SK-N-SH (cell line): ENCODE results near the gene NLRP1. TPM values are rescaled to one million over a fixed set of nuclear protein-coding genes. Genes with fewer than 3 reads are reported as not detected.

Experiments used
- CTCF ChIA-PET: fragments of 300-600, 350-600 bp; formaldehyde crosslinking; extraction: SDS; loops from one replicate; lab custom pipeline; 2021; lab: Yijun Ruan, JAX
- POLR2A ChIA-PET: fragments of 350-600 bp; sonication (Branson Sonifier 250); formaldehyde crosslinking; extraction: SDS; loops from one replicate; lab custom pipeline; 2020; ENCODE audit warnings: antibody characterized with exemption, inconsistent platforms; lab: Yijun Ruan, JAX
- DNase-seq: peaks from one replicate; pipeline ENCODE4 v3.0.0; 2012
- H2AFZ ChIP-seq: fragments of 200-600 bp; sonication (generic); 2 replicates; pipeline ENCODE4 v1.8.1; 2016; ENCODE audit warnings: antibody characterized with exemption, mild to moderate bottlenecking, low read depth
- H3F3A ChIP-seq: fragments of 200-600 bp; sonication (generic); replicated peaks from 2 replicates; pipeline ENCODE3; 2016; ENCODE audit warnings: antibody characterized with exemption, mild to moderate bottlenecking; ENCODE audit not compliant: insufficient read depth
- H3K27ac ChIP-seq, 2 experiments: fragments of 200-500 bp in 1 of 2; fragments of 200-600 bp in 1 of 2; sonication (Bioruptor generic) in 1 of 2; sonication (generic), shearing (Covaris generic) in 1 of 2; 2 replicates each; pipeline versions ENCODE4 v1.5.1 to v1.6.1; 2014 to 2016; ENCODE audit warnings: low read depth in 2 of 2, inconsistent platforms in 1 of 2, low read length in 1 of 2, mild to moderate bottlenecking in 1 of 2, mixed read lengths in 1 of 2
- H3K27me3 ChIP-seq: fragments of 200-600 bp; sonication (generic), shearing (Covaris generic); 2 replicates; pipeline ENCODE4 v1.6.1; 2016; ENCODE audit warnings: mixed run types; ENCODE audit not compliant: insufficient read depth
- H3K36me3 ChIP-seq, 2 experiments: fragments of 200-500 bp in 1 of 2; fragments of 200-600 bp in 1 of 2; sonication (Bioruptor generic) in 1 of 2; sonication (generic) in 1 of 2; replicated peaks in 1 of 2; 2 replicates each; pipeline versions ENCODE3 to v1.5.1; 2014 to 2016; ENCODE audit warnings: low read length in 1 of 2, mild to moderate bottlenecking in 1 of 2; ENCODE audit not compliant: insufficient read depth in 2 of 2, control insufficient read depth in 1 of 2
- H3K4me1 ChIP-seq, 2 experiments: fragments of 200-500 bp in 1 of 2; fragments of 200-600 bp in 1 of 2; sonication (Bioruptor generic) in 1 of 2; sonication (generic), shearing (Covaris generic) in 1 of 2; 2 replicates each; pipeline versions ENCODE4 v1.5.1 to v1.6.1; 2014 to 2016; ENCODE audit warnings: low read depth in 1 of 2, low read length in 1 of 2, mixed run types in 1 of 2; ENCODE audit not compliant: insufficient read depth in 2 of 2, control insufficient read depth in 1 of 2
- H3K4me2 ChIP-seq: fragments of 200-600 bp; sonication (generic), shearing (Covaris generic); 2 replicates; pipeline ENCODE4 v1.6.1; 2017; ENCODE audit warnings: mixed run types
- H3K4me3 ChIP-seq, 2 experiments: fragments of 200-500 bp in 1 of 2; fragments of 200-600 bp in 1 of 2; sonication (Bioruptor generic) in 1 of 2; sonication (generic), shearing (Covaris generic) in 1 of 2; 2 replicates each; pipeline versions ENCODE4 v1.5.1 to v1.8.1; 2014 to 2016; ENCODE audit warnings: low read depth in 2 of 2, inconsistent platforms in 1 of 2, low read length in 1 of 2, mild to moderate bottlenecking in 1 of 2, mixed read lengths in 1 of 2, moderate library complexity in 1 of 2
- H3K79me2 ChIP-seq: fragments of 200-600 bp; sonication (generic); 2 replicates; pipeline ENCODE4 v1.8.1; 2017; ENCODE audit warnings: mild to moderate bottlenecking; ENCODE audit not compliant: insufficient read depth
- H3K9ac ChIP-seq: fragments of 200-600 bp; sonication (generic); 2 replicates; pipeline ENCODE4 v1.6.1; 2017; ENCODE audit warnings: mixed run types
- H3K9me2 ChIP-seq: fragments of 200-600 bp; sonication (generic); 2 replicates; pipeline ENCODE4 v1.6.1; 2017; ENCODE audit warnings: mixed run types
- H3K9me3 ChIP-seq: fragments of 200-600 bp; sonication (generic); 2 replicates; pipeline ENCODE4 v1.6.1; 2017; ENCODE audit warnings: mixed run types, mild to moderate bottlenecking, moderate library complexity
- H4K20me1 ChIP-seq: fragments of 200-600 bp; sonication (generic); 2 replicates; pipeline ENCODE4 v1.6.1; 2017; ENCODE audit warnings: mild to moderate bottlenecking, mixed run types; ENCODE audit not compliant: insufficient read depth
- CTCF ChIP-seq: fragments of 200-600 bp; sonication (generic); IDR thresholded peaks from 2 replicates; pipeline ENCODE4 v1.6.1; 2017; ENCODE audit warnings: antibody characterized with exemption, mild to moderate bottlenecking, moderate library complexity
- FOXJ3 ChIP-seq: sonication (generic); formaldehyde crosslinking; IDR thresholded peaks from 2 replicates; pipeline ENCODE4 v1.5.1; 2020; ENCODE audit warnings: mild to moderate bottlenecking, missing genetic modification reagents
- GATA2 ChIP-seq: sonication (generic); formaldehyde crosslinking; IDR thresholded peaks from 2 replicates; pipeline ENCODE4 v1.5.0; 2020; ENCODE audit warnings: mild to moderate bottlenecking, missing genetic modification reagents
- MEF2A ChIP-seq: IDR thresholded peaks from 2 replicates; pipeline ENCODE4 v1.4.0; 2012; ENCODE audit warnings: low read depth, borderline replicate concordance
- TAF1 ChIP-seq: IDR thresholded peaks from 2 replicates; pipeline ENCODE4 v1.6.1; 2012; ENCODE audit warnings: low read depth, mild to moderate bottlenecking, low read length, moderate library complexity, borderline replicate concordance
- WGBS: methylation state at CpG from one replicate; pipeline ENCODE4 v1.1.6; 2017; ENCODE audit warnings: low lambda C conversion rate; 5-methylcytosine and 5-hydroxymethylcytosine counted together
- polyA plus RNA-seq, 3 experiments: library from polyadenylated mRNA; depleted of rRNA; stranded (reverse); fragments of >200 nt; gene quantifications; 2 replicates each; pipeline ENCODE4 v1.2.3, GENCODE V29; 2012
- TF ChIP-seq, protein P1 (sequence below): IDR thresholded peaks from 2 replicates; pipeline ENCODE4; 2012
- TF ChIP-seq, protein P2 (sequence below): fragments of 150-350 bp; IDR thresholded peaks from 2 replicates; pipeline ENCODE4 v1.6.1; 2016; ENCODE audit warnings: mild to moderate bottlenecking, low read depth, low read length
- TF ChIP-seq, protein P3 (sequence below): IDR thresholded peaks from 2 replicates; pipeline ENCODE4 v1.6.1; 2012; ENCODE audit warnings: mild to moderate bottlenecking, low read depth, low read length, moderate library complexity

The NLRP1 gene
- polyA plus RNA-seq, 1 of the 3 experiments (the other 2 are of a cell fraction), result 51.4 TPM

- Histone ChIP-seq H3K36me3 (no peaks in the 10 kb centered on the region), H3K9me2 (no peaks in the 10 kb centered on the region), H3K27me3 (no peaks in the 10 kb centered on the region), H4K20me1 (no peaks in the 10 kb centered on the region), H3K4me3 (no peak overlapping the region), H3F3A (peaks cover 7% of the 10 kb centered on the region), H3K9me3 (no peaks in the 10 kb centered on the region), H3K4me1 (peaks cover 0 to 10% of the 10 kb centered on the region in 2 experiments; a peak in 2 of 4 replicates), H3K9ac (no peak overlapping the region), H3K27ac (no peak overlapping the region), H2AFZ (no peak overlapping the region), H3K79me2 (peaks cover 12% of the 10 kb centered on the region), H3K4me2 (no peak overlapping the region)
- ChIA-PET CTCF (no interaction called here), POLR2A (no interaction called here)
- DNase-seq, result no peak
- 96% methylated on average over 4 of the region's 4 CpGs for WGBS
- no peak for TF ChIP-seq FOXJ3 (CRISPR knock-in tag)
- TF ChIP-seq, protein P1, sequence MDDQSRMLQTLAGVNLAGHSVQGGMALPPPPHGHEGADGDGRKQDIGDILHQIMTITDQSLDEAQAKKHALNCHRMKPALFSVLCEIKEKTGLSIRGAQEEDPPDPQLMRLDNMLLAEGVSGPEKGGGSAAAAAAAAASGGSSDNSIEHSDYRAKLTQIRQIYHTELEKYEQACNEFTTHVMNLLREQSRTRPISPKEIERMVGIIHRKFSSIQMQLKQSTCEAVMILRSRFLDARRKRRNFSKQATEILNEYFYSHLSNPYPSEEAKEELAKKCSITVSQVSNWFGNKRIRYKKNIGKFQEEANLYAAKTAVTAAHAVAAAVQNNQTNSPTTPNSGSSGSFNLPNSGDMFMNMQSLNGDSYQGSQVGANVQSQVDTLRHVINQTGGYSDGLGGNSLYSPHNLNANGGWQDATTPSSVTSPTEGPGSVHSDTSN, result no peak
- TF ChIP-seq, protein P2, sequence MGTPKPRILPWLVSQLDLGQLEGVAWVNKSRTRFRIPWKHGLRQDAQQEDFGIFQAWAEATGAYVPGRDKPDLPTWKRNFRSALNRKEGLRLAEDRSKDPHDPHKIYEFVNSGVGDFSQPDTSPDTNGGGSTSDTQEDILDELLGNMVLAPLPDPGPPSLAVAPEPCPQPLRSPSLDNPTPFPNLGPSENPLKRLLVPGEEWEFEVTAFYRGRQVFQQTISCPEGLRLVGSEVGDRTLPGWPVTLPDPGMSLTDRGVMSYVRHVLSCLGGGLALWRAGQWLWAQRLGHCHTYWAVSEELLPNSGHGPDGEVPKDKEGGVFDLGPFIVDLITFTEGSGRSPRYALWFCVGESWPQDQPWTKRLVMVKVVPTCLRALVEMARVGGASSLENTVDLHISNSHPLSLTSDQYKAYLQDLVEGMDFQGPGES, result no peak
- no peak for TF ChIP-seq MEF2A
- TF ChIP-seq, protein P3, sequence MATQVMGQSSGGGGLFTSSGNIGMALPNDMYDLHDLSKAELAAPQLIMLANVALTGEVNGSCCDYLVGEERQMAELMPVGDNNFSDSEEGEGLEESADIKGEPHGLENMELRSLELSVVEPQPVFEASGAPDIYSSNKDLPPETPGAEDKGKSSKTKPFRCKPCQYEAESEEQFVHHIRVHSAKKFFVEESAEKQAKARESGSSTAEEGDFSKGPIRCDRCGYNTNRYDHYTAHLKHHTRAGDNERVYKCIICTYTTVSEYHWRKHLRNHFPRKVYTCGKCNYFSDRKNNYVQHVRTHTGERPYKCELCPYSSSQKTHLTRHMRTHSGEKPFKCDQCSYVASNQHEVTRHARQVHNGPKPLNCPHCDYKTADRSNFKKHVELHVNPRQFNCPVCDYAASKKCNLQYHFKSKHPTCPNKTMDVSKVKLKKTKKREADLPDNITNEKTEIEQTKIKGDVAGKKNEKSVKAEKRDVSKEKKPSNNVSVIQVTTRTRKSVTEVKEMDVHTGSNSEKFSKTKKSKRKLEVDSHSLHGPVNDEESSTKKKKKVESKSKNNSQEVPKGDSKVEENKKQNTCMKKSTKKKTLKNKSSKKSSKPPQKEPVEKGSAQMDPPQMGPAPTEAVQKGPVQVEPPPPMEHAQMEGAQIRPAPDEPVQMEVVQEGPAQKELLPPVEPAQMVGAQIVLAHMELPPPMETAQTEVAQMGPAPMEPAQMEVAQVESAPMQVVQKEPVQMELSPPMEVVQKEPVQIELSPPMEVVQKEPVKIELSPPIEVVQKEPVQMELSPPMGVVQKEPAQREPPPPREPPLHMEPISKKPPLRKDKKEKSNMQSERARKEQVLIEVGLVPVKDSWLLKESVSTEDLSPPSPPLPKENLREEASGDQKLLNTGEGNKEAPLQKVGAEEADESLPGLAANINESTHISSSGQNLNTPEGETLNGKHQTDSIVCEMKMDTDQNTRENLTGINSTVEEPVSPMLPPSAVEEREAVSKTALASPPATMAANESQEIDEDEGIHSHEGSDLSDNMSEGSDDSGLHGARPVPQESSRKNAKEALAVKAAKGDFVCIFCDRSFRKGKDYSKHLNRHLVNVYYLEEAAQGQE, result no peak
- no peak for TF ChIP-seq GATA2 (CRISPR knock-in tag)
- TF ChIP-seq CTCF, result no peak
- TF ChIP-seq TAF1, result no peak
These were observed 81.8 kb downstream of the NLRP1 start for GRCh38 chr17:5502552-5502951.
